NCI-H345 (cell line): ENCODE measurements around the gene ZNF446.
"Not testable (repeated sequence)": the region's sequence is repeated elsewhere in the genome, so short reads cannot be mapped to it uniquely, and the experiment has no call there.

Experiments used
- DNase-seq: peaks from one replicate; lab custom pipeline; 2025; lab: John Stamatoyannopoulos, UW

ZNF446 gene

DNA sequence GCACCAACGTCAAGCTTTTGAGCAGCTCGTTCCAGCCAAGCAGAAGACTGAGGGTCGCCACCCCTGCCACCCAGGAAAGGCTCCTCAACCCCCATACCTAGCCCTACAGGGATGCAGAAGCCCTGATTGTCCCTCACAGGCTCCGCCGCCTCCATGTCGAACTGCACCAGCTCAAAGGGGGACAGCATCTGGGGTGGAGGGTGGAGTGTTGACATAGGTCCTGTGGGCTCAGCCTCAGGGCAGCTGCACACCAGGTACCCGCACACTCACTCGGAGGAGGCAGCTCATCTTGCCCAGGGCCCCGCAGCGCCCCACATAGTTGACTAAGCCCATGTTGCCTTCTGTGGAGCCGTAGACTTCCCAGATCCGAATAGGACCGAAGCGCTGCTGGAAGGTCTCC lies 24.1 kb downstream of the ZNF446 start:
- no peak for DNase-seq

DNA sequence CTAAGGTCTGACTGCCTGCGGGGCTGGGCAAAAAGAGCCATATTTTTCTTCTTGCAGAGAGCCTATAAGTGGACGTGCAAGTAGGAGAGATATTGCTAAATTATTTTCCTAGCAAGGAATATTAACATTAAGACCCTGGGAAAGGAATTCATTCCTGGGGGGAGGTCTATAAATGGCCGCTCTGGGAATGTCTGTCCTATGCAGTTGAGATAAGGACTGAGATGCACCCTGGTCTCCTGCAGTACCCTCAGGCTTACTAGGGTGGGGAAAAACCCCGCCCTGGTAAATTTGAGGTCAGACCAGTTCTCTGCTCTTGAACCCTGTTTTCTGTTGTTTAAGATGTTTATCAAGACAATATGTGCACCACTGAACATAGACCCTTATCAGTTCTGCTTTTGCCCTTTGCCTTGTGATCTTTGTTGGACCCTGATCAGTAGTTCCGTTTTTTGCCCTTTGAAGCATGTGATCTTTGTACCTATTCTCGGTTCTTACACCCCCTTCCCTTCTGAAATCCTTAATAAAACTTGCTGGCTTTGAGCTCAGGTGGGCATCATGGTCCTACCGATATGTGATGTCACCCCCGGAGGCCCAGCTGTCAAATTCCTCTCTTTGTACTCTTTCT lies 31.6 kb downstream of the ZNF446 start:
- not testable (repeated sequence) for DNase-seq

DNA sequence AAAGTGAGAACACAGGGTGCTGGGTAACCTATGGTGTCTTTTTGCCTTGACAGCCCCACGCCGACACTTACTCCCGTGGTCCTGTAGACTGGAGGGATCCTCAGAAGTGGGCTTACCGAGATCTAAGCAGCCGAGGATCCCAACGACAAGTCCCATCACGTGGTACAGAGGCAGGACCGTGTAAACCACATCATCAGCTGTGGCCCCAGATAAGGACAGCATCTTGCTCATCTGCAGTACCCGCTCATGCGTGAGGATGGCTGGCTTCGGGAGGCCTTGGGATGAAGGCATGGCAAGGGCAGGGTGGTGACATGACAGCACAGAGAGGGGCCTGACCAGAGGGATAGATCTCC lies 33.6 kb downstream of the ZNF446 start:
- no peak for DNase-seq

DNA sequence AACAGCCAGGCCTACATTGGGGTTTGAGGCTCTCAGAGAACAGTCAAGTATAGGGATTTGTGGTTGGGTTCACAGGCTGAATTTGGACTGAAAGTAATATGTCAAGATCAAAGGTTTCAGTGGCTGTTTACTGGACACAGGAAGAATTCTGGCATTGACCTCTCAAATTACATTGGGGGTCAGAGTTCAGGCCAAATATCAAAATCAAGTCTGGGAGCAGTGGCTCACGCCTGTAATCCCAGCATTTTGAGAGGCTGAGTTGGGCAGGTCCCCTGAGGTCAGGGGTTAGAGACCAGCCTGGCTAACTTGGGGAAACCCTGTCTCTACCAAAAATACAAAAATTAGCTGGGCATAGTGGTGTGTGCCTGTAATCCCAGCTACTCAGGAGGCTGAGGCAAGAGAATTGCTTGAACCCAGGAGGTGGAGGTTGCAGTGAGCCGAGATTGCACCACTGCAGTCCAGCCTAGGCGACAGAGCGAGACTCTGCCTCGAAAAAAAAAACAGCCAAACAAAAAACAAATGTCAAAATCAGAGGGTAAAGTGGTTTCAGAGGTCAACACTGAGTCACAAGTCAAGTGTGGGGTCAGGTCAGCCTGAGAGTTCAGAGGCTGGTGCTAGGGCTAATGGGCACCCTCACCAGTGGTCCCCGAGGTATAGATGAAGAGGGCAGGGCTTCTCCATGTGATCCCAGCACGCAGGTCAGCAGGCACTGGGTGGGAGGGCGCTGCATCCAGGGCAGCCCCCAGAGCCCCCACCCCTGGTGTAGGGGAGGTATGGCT lies 34.1 kb downstream of the ZNF446 start:
- no peak for DNase-seq

DNA sequence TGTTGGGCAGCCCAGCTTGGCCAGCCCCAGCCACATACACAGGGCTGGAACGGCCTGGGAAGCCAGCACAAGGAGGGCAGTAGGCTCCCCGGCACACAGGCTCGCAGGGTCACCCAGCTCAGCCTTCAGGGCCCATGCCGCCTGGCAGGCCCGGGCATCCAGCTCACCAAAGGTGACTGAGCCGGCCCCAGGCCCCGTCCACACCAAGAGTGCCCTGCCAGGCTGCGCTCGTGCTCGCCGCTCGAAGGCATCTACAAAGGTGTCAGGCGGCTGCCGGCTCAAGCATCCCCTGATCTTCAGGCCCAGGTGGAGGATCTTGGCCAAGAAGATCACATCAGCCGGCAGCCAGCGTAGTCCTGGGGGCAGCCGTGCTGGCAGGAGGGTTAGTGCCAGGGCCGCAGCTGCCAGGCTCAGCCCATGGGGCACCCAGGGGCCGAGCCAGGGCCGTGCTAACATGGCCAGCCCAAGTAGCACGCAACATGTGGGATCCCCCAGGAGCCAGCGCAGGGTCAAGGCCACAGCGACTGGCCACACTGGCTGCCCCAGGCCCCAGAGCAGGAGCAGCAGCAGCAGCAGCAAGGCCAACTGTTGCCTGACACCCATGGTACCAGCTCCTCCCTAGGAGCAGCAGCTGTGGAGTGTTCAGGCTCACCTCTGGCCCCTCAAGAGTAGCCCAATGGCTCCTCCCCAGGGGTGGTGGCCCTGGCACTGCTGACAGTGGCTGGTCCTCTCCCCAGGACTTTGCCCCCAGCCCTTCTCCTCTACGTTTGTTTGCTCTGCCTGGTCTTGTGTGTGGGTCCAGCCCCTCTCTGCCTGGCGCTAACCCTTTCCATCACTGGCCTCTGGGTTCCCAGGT lies 35.4 kb downstream of the ZNF446 start, which contains the start of gene SLC27A5:
SLC27A5 (minus strand) TSS at position 640 of the 856 bp plus-strand sequence; CDS start at position 603, 37 bp downstream.
- DNase-seq, result no peak

DNA sequence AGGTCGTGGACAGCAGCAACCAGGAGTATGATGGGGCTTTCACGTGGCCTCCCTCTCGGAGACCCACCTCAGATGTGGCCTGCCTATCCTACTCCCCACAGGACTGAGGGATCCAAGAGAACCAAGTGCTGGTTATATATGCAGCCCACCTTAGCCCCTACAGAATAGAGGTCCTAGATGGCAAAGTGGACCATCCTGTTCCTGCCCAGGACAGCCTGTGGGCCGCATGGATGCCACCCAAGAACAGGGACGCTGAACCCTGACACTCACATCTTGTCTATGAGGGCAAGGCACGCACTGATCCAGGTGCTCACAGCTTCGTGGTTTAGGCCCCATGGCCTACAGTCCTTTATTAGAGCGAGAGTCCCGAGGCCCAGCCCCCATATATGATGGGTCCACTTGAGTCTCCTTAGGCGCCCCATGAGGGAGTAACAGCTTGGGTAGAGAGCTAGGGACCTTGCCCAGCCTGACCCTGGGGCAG lies 37.1 kb downstream of the ZNF446 start:
- DNase-seq, result no peak

DNA sequence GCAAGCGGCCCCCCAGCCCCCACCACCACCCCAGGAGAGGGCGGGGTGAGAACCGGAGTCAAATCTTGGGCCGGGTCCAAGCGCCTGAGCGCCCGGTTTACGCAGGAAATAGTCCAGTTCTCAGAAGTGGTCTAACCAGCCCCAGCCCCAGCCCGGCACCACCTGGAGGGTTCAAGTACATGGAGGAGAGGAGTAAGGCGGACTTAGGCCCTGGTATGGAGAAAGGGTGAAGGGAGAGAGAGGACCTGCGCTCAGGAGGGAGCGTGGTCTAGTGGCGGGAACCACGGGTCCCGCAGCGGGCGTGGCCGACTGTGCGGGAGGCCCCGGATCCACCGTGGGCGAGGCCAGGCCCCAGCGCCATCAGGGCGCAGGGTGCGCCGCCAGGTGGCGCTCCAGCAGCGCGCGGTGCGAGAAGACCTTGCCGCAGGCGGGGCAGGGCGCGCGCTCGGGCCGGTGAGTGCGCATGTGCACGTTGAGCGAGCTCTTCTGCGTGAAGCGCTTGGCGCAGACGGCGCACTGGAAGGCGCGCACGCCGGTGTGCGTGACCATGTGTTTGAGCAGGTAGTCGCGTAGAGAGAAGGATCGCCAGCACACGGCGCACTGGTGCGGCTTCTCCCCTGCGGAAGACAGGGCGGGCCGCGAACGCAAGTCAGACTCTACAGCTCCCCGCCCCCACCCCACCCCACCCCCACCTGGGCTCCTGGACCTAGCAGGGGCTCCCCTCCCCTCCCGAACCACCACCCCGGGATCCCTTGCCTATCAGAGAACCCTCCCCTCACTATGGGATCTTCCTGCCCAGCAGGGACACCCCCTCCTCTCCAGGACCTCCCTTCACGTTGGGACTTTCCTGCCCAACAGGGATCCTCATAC lies 37.8 kb downstream of the ZNF446 start:
- DNase-seq, result peak; percentile 91

DNA sequence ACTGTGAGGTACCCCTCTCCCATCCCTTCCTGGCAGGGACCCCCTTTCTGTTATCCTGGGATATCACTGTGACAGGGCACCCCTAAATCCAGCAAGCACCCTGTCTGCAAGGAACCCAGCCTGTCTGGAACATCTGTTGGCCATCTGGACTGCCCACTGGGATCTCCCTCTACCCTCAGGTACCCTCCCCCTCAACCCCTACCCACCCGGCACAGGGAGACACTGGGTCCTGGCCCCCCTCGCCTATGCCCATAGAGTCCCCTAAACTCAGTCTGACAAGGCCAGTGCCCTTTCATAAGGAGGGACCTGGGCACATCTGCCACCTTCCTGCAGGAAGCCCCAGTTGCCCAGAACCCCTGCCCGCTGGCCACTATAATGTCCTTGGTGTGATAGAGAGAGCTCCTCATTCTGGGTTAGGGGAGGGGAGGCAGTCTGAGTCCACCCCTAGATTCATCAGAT lies 38.4 kb downstream of the ZNF446 start:
- DNase-seq, result no peak

DNA sequence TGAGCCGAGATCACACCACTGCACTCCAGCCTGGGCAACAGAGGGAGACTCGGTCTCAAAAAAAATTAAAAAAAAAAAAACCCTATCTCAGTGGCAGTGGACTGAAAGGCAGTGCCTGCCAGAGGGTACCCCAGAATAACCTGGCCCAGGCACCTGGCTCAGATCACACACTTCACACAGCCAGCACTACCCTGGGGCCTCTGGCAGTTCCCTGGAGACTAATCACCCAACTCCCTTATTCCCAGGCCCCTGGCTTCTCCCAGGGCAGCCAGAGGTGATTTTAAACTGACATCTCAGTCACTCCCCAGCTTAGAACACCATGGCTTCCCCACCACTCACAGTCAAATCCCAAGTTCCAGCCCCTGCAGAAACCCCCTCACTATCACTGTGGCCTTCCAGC lies 39.1 kb downstream of the ZNF446 start:
- DNase-seq, result no peak

DNA sequence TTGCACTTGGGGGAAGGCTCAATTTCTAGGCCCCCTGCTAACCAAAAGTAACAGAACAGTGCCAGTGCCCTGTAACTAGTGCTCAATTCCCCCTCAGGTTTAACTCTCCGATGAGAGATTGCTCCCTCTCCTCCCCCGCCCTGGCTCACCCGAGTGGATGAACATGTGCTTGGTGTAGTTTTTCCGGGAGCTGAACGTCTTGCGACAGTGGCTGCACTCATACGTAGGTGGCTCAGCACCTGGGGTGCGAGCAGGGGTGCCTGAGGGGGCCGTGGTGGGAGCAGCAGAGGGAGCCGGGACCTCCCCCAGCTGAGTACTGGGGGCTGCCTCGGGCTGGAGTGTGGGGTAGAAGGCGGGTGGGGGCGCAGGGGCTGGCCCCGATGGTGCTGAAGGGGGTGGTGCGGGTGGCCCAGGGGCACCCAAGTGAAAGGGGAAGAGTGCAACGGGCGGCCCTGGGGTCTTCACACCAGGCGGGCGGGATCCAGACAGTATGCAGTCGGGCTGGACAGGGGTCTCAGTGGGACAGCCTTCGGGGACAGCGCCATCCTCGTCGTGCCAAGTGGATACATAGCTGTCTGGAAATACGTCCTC lies 40.2 kb downstream of the ZNF446 start:
- DNase-seq, result no peak

DNA sequence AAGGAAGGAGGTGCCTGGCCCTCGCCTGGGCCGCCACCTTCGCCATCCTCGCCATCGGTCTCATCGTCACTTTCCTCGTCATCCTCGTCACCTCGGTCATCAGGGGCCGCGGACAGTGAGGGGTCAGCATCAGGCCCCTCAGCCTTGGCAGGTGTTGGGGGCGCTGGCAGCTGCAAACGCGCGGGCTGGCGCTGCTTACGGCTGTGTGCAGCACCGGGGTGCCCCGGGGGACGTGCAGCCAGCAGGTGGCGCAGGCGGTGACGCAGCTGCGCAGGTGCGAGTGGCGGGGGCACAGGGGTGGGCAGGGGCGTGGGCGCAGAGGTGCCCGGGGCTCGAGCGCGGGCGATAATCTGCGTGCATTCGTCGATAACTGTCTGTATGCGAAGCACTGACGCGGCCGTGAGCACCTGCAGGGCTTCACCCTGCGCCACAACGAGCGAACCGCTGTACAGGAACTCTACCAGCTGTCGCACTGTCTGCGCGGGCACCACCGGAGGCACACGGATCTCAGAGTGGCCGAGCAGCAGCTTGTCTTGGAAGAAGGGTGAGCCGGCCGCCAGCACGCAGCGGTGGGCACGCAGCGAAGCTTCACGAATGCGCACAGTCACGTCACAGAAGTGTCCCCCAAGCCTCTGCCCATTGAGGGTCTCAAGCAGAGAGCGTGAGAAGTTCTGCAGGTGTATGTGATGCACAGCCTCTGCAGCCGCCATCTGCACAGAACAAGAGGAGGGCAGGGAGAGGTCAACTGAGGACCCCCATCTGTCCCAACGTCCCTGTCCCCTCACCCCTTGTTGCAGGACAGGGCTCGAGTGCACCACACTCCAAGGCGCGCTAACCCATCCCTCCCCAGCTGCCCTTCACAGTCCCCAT lies 41.0 kb downstream of the ZNF446 start:
- no peak for DNase-seq

DNA sequence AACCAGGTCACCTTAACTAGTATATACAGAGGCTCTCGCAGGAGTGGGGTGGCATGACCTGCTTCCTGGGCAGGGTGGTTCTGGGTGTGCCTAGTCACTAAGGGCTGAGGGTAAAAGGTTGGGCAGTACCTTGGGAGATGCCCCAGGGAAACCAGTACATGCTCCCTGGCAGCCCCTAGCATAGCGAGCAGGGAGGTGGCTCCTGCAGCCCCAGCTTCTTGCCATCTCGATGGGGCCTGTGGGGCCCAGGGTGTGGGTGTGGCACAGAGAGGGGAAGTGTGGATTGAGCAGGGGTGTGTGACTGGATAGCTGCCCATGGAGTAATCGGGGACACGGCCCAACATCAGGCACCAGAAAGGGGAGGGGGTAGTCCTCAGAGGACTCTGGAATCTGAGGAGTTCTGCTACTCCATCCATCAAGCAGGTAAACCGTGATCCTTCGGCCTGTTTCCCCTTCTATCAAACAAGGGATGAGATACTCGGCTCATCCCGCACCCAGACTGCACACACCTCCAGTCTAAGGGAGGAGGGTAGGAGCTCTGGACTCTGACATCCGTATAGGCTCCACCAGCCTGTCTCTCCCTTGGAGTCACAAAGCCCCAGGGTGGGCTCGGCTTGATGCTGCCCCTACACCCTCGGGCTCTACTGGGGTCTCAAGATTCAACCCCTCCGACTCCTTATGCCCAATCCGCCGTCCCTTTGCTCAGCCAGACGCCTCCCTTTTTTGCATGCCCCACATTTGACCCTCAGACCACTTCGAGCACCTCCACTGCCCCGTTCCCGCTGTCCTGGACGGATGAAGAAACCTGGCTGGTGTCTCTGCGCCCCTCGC lies 42.3 kb downstream of the ZNF446 start:
- no peak for DNase-seq

DNA sequence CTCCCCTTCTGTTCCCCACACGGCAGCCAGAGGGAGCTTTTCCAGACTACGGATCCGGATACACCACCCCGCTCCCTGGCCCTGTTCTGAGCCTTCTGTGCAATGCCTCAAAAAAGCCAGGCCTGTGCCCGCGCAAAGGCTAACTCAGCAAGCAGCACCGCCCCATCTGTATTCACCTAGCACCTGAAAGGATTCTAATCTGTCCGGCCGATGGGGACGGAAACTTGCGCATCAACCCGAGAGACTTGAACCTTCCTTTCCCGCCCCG lies 42.9 kb downstream of the ZNF446 start:
- DNase-seq, result peak; percentile 49

DNA sequence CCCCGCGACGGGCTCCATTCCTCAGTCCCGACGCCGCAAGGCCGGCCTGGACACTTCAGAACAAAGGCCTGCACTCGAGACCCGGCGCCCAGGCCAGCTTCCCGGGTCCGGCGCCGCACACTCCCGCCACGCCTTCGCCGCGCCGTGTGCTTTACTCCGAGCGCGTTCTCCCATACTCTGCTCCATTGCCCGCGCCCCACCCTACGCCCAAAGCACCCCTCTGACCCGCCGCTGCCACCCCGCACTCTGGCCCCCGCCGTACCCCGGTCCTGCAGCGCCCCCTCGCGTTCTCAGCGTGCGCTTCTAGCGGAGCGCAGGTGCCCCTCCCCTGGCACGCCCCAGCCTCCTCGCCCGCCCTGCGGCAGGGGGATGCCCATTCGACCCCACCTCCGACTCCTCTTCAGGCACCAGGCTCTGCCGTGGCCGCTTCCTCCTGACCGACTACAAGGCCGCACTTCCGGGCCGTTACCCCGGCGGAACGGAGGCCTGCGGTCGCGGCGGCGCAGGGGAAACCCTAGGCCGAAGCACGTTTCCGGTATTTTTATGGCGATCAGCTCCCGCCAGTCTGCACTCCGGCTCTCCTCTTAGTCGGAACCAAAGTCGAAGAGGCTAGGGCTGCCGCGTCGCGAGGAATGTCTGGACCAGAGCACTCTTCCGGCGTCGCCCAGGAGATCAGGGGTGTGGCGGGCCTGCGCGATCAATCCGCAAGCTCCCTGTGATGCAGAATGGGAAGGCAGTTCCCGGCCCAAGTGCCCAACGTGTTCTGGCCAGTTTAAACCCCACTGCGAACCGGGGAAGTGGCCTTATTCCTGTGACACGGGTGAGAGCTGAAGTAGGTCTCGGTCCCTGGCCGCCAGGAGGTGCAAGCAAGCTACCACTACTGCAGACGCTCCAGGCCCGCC lies 43.5 kb downstream of the ZNF446 start, which contains the start of gene ZBTB45:
ZBTB45 (minus strand) TSS at position 456 of the 902 bp plus-strand sequence. CDS start 2,137 bp downstream, outside the sequence.
- DNase-seq, result peak; percentile 92

DNA sequence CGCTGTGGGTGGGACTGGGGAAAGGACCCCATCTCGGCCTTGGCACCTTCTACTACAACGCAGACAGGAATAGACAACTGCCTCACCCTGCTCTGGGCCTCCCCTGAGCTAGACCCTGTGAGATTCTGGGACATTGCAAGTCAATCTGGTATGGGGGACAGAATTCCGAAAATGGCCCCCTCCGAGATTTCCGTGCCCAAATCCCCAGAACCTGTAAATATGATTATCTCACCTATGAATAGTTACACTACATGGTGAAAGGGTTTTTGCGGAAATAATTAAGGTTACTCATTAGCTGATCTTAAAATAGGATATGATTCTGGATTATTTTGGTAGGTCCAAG lies 44.1 kb downstream of the ZNF446 start:
- no peak for DNase-seq

DNA sequence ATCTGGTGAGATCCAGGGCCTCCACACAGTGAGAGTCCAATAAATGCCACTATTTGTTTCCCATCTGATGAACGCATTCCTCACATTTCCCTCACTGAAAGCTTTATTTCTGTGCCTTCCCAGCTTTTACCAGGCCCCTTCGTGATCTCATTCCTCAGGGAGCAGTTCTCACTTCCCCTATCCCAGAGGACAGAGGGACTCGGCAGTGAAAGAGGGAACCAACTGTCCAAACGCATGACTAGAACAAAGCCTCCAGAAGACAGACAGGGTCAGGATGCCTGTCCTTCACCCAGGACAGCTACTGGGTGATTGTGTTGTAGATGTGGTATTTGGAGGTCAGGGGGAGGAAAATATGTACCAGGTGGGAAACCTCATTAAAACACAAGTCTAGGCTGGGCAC lies 45.5 kb downstream of the ZNF446 start:
- DNase-seq, result no peak

DNA sequence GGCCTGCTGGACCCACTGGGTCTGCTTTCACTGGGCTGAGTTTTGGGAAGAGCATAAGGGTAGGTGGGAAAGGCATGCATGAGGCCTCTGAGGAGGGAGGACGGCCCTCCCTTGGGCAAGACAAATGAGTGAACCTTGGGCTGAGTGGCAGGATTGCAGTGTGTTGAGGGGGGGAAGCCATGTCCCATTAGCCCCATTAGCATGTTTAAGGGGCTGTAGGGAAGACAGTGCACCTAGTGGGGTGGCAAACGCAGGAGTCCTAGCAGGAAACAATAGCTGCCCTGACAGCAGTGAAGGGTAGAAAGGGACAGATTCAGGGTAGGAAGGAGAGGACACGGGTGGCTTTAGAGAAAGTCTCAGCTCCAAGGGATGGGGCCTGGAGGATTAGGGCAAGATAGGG lies 46.6 kb downstream of the ZNF446 start:
- no peak for DNase-seq

DNA sequence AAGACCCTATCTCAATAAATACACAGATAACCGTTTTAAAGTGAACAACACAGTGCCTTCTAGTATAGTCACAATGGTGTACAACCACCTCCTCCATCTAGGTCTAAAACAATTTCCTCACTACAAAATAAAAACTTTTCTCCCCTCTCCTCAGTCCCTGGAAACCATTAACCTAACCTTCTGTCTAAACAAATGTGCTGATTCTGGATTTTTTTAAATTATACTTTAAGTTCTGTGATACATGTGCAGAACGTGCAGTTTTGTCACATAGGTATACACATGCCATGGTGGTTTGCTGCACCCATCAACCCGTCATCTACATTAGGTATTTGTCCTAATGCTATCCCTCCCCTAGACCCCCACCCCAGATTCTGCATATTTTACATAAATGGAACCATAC lies 53.3 kb downstream of the ZNF446 start:
- DNase-seq, result no peak
